Retinal pigment epithelial cell (primary cell): ENCODE measurements around the gene SRA1.

Source experiments
- DNase-seq: peaks from one replicate; pipeline ENCODE4 v3.0.0-alpha.2; 2010; ENCODE audit warnings: low read depth
- H3K4me3 ChIP-seq: 2 replicates; pipeline ENCODE4 v1.5.1; 2011; ENCODE audit warnings: mild to moderate bottlenecking, low read length, control low read depth, moderate library complexity
- CTCF ChIP-seq: conservative IDR thresholded peaks from 2 replicates; pipeline ENCODE4 v1.5.1; 2011; ENCODE audit warnings: low read depth, low read length, control low read depth, inconsistent platforms

The SRA1 gene

GRCh38 chr5:140557965-140558364 is 692 bp upstream of the SRA1 start:
- no peak for TF ChIP-seq CTCF

GRCh38 chr5:140556438-140556837 is 835 bp downstream of the SRA1 start:
- TF ChIP-seq CTCF, result no peak
- no peak for DNase-seq
- peak overlapping the region; percentile 81 for H3K4me3 ChIP-seq

More at GRCh38 chr5:140557965-140558364, 692 bp upstream of the SRA1 start:
- no peak overlapping the region for H3K4me3 ChIP-seq
- DNase-seq, result no peak

- peak overlapping the region; percentile 81 for H3K4me3 ChIP-seq
- TF ChIP-seq CTCF, result no peak
- no peak for DNase-seq
These were observed 1.4 kb downstream of the SRA1 start for GRCh38 chr5:140555747-140556312.

GRCh38 chr5:140554454-140554853 is 2.8 kb downstream of the SRA1 start:
- H3K4me3 ChIP-seq, result no peak overlapping the region
- TF ChIP-seq CTCF, result no peak
- no peak for DNase-seq

- no peak for DNase-seq
- no peak for TF ChIP-seq CTCF
- H3K4me3 ChIP-seq, result no peak overlapping the region
These were observed 3.6 kb downstream of the SRA1 start for GRCh38 chr5:140553657-140554056.

GRCh38 chr5:140551872-140552271 is 5.4 kb downstream of the SRA1 start:
- H3K4me3 ChIP-seq, result no peak overlapping the region
- TF ChIP-seq CTCF, result no peak
- DNase-seq, result no peak
